IPS-15b (cell line): ENCODE measurements around the gene LIN7B.
A peak's percentile ranks its signal among the peaks of the same experiment; 100 is the strongest.
"Not testable (repeated sequence)": the region's sequence is repeated elsewhere in the genome, so short reads cannot be mapped to it uniquely, and the experiment has no call there.

Experiments used
- H3K27me3 ChIP-seq: one replicate; pipeline ENCODE4 v1.6.1; 2013; ENCODE audit warnings: low read length; ENCODE audit not compliant: control insufficient read depth, insufficient read depth
- H3K36me3 ChIP-seq: one replicate; pipeline ENCODE4 v1.6.1; 2013; ENCODE audit warnings: low read length; ENCODE audit not compliant: control insufficient read depth, insufficient read depth
- H3K4me1 ChIP-seq: one replicate; pipeline ENCODE4 v1.6.1; 2013; ENCODE audit warnings: mild to moderate bottlenecking, low read length; ENCODE audit not compliant: control insufficient read depth, insufficient read depth
- H3K4me3 ChIP-seq: one replicate; pipeline ENCODE4 v1.5.1; 2013; ENCODE audit warnings: low read depth, low read length
- H3K9ac ChIP-seq: one replicate; pipeline ENCODE4 v1.6.1; 2013; ENCODE audit warnings: low read depth, mild to moderate bottlenecking, low read length
- H3K9me3 ChIP-seq: one replicate; pipeline ENCODE4 v1.6.1; 2013; ENCODE audit warnings: mild to moderate bottlenecking, low read length; ENCODE audit not compliant: control insufficient read depth, insufficient read depth

Gene LIN7B

GRCh38 chr19:49113762-49114629 is at the start of gene LIN7B:
TSS of gene LIN7B (plus strand) at chr19:49114370. CDS start at chr19:49114405, 35 bp downstream.
- Histone ChIP-seq H3K36me3 (peaks cover 2% of the 10 kb centered on the region), H3K9me3 (no peaks in the 10 kb centered on the region), H3K4me1 (no peaks in the 10 kb centered on the region), H3K9ac (no peak within 1 kb of the TSS), H3K27me3 (peaks cover 5% of the 10 kb centered on the region), H3K4me3 (peak within 1 kb of the TSS; percentile 66)

GRCh38 chr19:49064768-49065611 is 49.2 kb upstream of the LIN7B start, which contains the start of gene NTF4:
TSS of gene NTF4 (minus strand) at chr19:49064818. CDS start at chr19:49061997, 2,821 bp downstream.
- H3K9me3 ChIP-seq: no peaks in the 10 kb centered on the region
- peak within 1 kb of the TSS; percentile 43 for H3K4me3 ChIP-seq
- H3K9ac ChIP-seq: peak within 1 kb of the TSS; percentile 65
- peaks cover 9% of the 10 kb centered on the region for H3K4me1 ChIP-seq
- no peaks in the 10 kb centered on the region for H3K36me3 ChIP-seq
- H3K27me3 ChIP-seq: peaks cover 45% of the 10 kb centered on the region

- H3K36me3 ChIP-seq: no peaks in the 10 kb centered on the region
- H3K9ac ChIP-seq: no peak overlapping the region
- peaks cover 9% of the 10 kb centered on the region for H3K4me1 ChIP-seq
- no peaks in the 10 kb centered on the region for H3K9me3 ChIP-seq
- H3K27me3 ChIP-seq: peaks cover 54% of the 10 kb centered on the region
- H3K4me3 ChIP-seq: peak overlapping the region; percentile 43
These were observed 48.2 kb upstream of the LIN7B start for GRCh38 chr19:49065905-49066512.

GRCh38 chr19:49067554-49067953 is 46.6 kb upstream of the LIN7B start:
- Histone ChIP-seq H3K9ac (no peak overlapping the region), H3K4me3 (no peak overlapping the region), H3K4me1 (peaks cover 9% of the 10 kb centered on the region), H3K36me3 (no peaks in the 10 kb centered on the region), H3K9me3 (no peaks in the 10 kb centered on the region), H3K27me3 (peaks cover 61% of the 10 kb centered on the region)

- no peaks in the 10 kb centered on the region for H3K9me3 ChIP-seq
- no peaks in the 10 kb centered on the region for H3K36me3 ChIP-seq
- H3K4me1 ChIP-seq: peaks cover 8% of the 10 kb centered on the region
- no peak overlapping the region for H3K9ac ChIP-seq
- H3K27me3 ChIP-seq: peaks cover 74% of the 10 kb centered on the region
- H3K4me3 ChIP-seq: no peak overlapping the region
These were observed 45.1 kb upstream of the LIN7B start for GRCh38 chr19:49069026-49069425.

GRCh38 chr19:49070416-49070815 is 43.8 kb upstream of the LIN7B start:
- Histone ChIP-seq H3K4me1 (peaks cover 6% of the 10 kb centered on the region), H3K9ac (no peak overlapping the region), H3K4me3 (no peak overlapping the region), H3K36me3 (no peaks in the 10 kb centered on the region), H3K27me3 (peaks cover 74% of the 10 kb centered on the region), H3K9me3 (no peaks in the 10 kb centered on the region)

GRCh38 chr19:49071860-49072547 is 42.2 kb upstream of the LIN7B start:
- H3K4me3 ChIP-seq: no peak overlapping the region
- no peaks in the 10 kb centered on the region for H3K36me3 ChIP-seq
- peaks cover 58% of the 10 kb centered on the region for H3K27me3 ChIP-seq
- H3K9ac ChIP-seq: no peak overlapping the region
- H3K4me1 ChIP-seq: no peaks in the 10 kb centered on the region
- H3K9me3 ChIP-seq: no peaks in the 10 kb centered on the region

- Histone ChIP-seq H3K9ac (no peak overlapping the region), H3K9me3 (no peaks in the 10 kb centered on the region), H3K4me3 (no peak overlapping the region), H3K36me3 (no peaks in the 10 kb centered on the region), H3K4me1 (no peaks in the 10 kb centered on the region), H3K27me3 (peaks cover 44% of the 10 kb centered on the region)
These were observed 40.4 kb upstream of the LIN7B start for GRCh38 chr19:49073514-49074378.

GRCh38 chr19:49074869-49075268 is 39.3 kb upstream of the LIN7B start:
- H3K9me3 ChIP-seq, H3K4me3 ChIP-seq, H3K36me3 ChIP-seq, H3K9ac ChIP-seq, H3K4me1 ChIP-seq: not testable (repeated sequence)
- H3K27me3 ChIP-seq: peaks cover 33% of the 10 kb centered on the region

- no peaks in the 10 kb centered on the region for H3K4me1 ChIP-seq
- no peak overlapping the region for H3K9ac ChIP-seq
- H3K36me3 ChIP-seq: peaks cover 1% of the 10 kb centered on the region
- H3K4me3 ChIP-seq: no peak overlapping the region
- H3K27me3 ChIP-seq: no peaks in the 10 kb centered on the region
- no peaks in the 10 kb centered on the region for H3K9me3 ChIP-seq
These were observed 33.8 kb upstream of the LIN7B start for GRCh38 chr19:49080392-49080791.
